OCI-LY3 (cell line): ENCODE data around the gene KDM6A.

Source experiments
- CTCF ChIP-seq: fragments of 200-600, 300-600 bp; sonication (generic); IDR thresholded peaks from 2 replicates; pipeline ENCODE4 v1.5.1; 2014; ENCODE audit warnings: antibody characterized with exemption, low read length, low read depth
- EZH2phosphoT487 ChIP-seq: fragments of 200-600 bp; shearing (Covaris generic); IDR thresholded peaks from 2 replicates; pipeline ENCODE4 v1.6.1; 2018; ENCODE audit warnings: antibody characterized with exemption, mixed run types, low read depth

- TF ChIP-seq CTCF (no peak), EZH2phosphoT487 (no peak)
Measured at GRCh38 chrX:45137531-45137930, 264.5 kb downstream of the KDM6A start.
